H1 (cell line): ENCODE data around the gene STAG2. TPM values are rescaled to one million over a fixed set of nuclear protein-coding genes. Genes with fewer than 3 reads are reported as not detected.

Experiments used
- ATF3 ChIP-seq: IDR thresholded peaks from 2 replicates; pipeline ENCODE4 v1.6.1; 2011; ENCODE audit warnings: low read depth, mild to moderate bottlenecking, low read length; ENCODE audit not compliant: insufficient read depth
- CBX8 ChIP-seq: fragments of 300-800, 300-1000 bp; sonication (generic); IDR thresholded peaks from 2 replicates; pipeline ENCODE4 v1.7.1; 2016; ENCODE audit warnings: low read depth, low read length, borderline replicate concordance
- CHD7 ChIP-seq: fragments of 300-600 bp; sonication (generic); IDR thresholded peaks from 2 replicates; pipeline ENCODE4 v1.7.1; 2012; ENCODE audit warnings: low read length, moderate library complexity, mild to moderate bottlenecking, inconsistent platforms; ENCODE audit not compliant: insufficient replicate concordance
- EGR1 ChIP-seq: IDR thresholded peaks from 2 replicates; pipeline ENCODE4 v1.6.1; 2011; ENCODE audit warnings: low read depth, low read length, borderline replicate concordance
- NANOG ChIP-seq: IDR thresholded peaks from 2 replicates; pipeline ENCODE4 v1.6.1; 2011; ENCODE audit warnings: low read length, low read depth, mild to moderate bottlenecking, inconsistent platforms; ENCODE audit not compliant: insufficient read depth, poor library complexity, severe bottlenecking
- RNF2 ChIP-seq: fragments of 200-900, 300-1000 bp; sonication (generic); IDR thresholded peaks from 2 replicates; pipeline ENCODE4 v1.7.1; 2016; ENCODE audit warnings: borderline replicate concordance, low read depth, mild to moderate bottlenecking, antibody characterized with exemption, low read length; ENCODE audit not compliant: poor library complexity, severe bottlenecking; ENCODE audit errors: missing control alignments
- RXRA ChIP-seq: IDR thresholded peaks from 2 replicates; pipeline ENCODE4 v1.6.1; 2011; ENCODE audit warnings: low read depth, mild to moderate bottlenecking, low read length, moderate library complexity; ENCODE audit not compliant: insufficient read depth
- SP4 ChIP-seq: IDR thresholded peaks from 2 replicates; pipeline ENCODE4 v1.6.1; 2012; ENCODE audit warnings: low read length, inconsistent platforms
- polyA plus RNA-seq, 7 experiments: library from polyadenylated mRNA; depleted of rRNA in 3 of 7; stranded (reverse) in 5 of 7; unstranded in 2 of 7; fragments of >200 nt in 5 of 7; fragments of 200-250 nt in 2 of 7; gene quantifications; 1 replicate in 5 of 7; 2 replicates in 1 of 7; 4 replicates in 1 of 7; pipeline versions ENCODE4 v1.2.1 to v1.2.3, GENCODE V29; 2011 to 2013; ENCODE audit warnings: missing spikeins in 2 of 7, mixed read lengths in 2 of 7
- total RNA-seq: library from RNA; stranded (reverse); fragmentation: NEBNext Ultra II Directional; extraction: Animal tissue kit (Norgen Biotek cat#: 25700); gene quantifications from 2 replicates; pipeline ENCODE4 v1.2.1, GENCODE V29; 2021

STAG2 gene
- total and polyA plus RNA-seq, 2 of the 8 experiments (the other 6 are each of a cell fraction or from before 2014, with no cell fraction given) = 20.3 to 94.9 TPM

GRCh38 chrX:123949846-123950245 is 11.7 kb upstream of the STAG2 start (continued):
- no peak for TF ChIP-seq CHD7
- TF ChIP-seq ATF3 = no peak
- no peak for TF ChIP-seq EGR1
- no peak for TF ChIP-seq NANOG
- TF ChIP-seq RXRA = no peak
- no peak for TF ChIP-seq SP4
- TF ChIP-seq CBX8 = no peak
- TF ChIP-seq RNF2 = no peak
